Colonic mucosa (tissue), 4 donors: ENCODE results near the gene NODAL. TPM values are rescaled to one million over a fixed set of nuclear protein-coding genes. Genes with fewer than 3 reads are reported as not detected.

Experiments used
- DNase-seq: peaks from one replicate; pipeline ENCODE4 v3.0.0-alpha.2; 2020
- H3K27ac ChIP-seq: fragments of 200-600 bp; one replicate; pipeline ENCODE4 v1.8.0; 2021
- H3K27me3 ChIP-seq: fragments of 200-600 bp; one replicate; pipeline ENCODE4 v1.8.0; 2021
- H3K36me3 ChIP-seq: fragments of 200-600 bp; one replicate; pipeline ENCODE4 v1.8.0; 2021
- H3K4me1 ChIP-seq: fragments of 200-600 bp; one replicate; pipeline ENCODE4 v1.8.0; 2021; ENCODE audit warnings: mild to moderate bottlenecking
- H3K4me3 ChIP-seq: fragments of 200-600 bp; one replicate; pipeline ENCODE4 v1.8.0; 2021
- H3K9ac ChIP-seq, 2 donors: one replicate each; pipeline ENCODE4 v1.7.0; 2013; ENCODE audit warnings: control low read depth in 2 of 2, low read depth in 2 of 2, low read length in 2 of 2
- H3K9me3 ChIP-seq: fragments of 200-600 bp; one replicate; pipeline ENCODE4 v1.8.0; 2021
- intact Hi-C: fragments of 100-400 bp; cut with DNase I; formaldehyde crosslinking; loops from one replicate; pipeline ENCODE4 v1.14.1; 2022
- total RNA-seq, 2 donors: library from RNA; stranded (reverse); fragmentation: NEBNext Ultra II Directional in 1 of 2; extraction: Animal tissue kit (Norgen Biotek cat#: 25700) in 1 of 2; gene quantifications; one replicate each; pipeline ENCODE4 v1.2.1, GENCODE V29; 2021
- TF ChIP-seq, protein P1 (sequence below): fragments of 200-600 bp; IDR thresholded peaks from one replicate; pipeline ENCODE4 v1.8.0; 2022; ENCODE audit warnings: antibody characterized with exemption, mild to moderate bottlenecking
- donor health status: healthy.
- donor health status: DM: no; HTN: no; CAD: no.
- donor health status: DM: no; HTN: no; CAD: no.

The NODAL gene
- total RNA-seq, 2 donors from 2014 or later, result 0.17 TPM; not detected in 1

DNA sequence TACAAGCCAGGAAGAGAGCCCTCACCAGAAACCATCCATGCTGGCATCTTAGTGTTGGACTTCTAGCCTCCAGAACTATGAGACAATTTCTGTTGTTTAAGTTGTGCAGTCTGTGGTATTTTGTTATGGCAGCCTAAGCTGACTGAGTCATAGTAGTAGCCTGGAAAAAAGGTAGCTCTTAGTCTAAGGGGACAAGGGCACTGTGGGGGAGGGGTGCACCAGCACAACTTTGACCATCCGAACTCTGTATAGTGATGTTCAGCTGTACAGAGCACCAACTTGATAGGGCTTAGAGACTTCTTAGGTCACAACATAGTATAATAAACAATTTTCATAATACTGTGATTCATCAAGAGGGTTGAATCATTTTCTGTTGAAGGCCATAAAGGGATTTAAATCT is 23.3 kb downstream of the NODAL start:
- DNase-seq, result no peak
- H3K9me3 ChIP-seq, result no peaks in the 10 kb centered on the region
- H3K9ac ChIP-seq, result no peak overlapping the region
- H3K4me3 ChIP-seq, result no peak overlapping the region
- H3K27me3 ChIP-seq, result no peaks in the 10 kb centered on the region
- intact Hi-C loops, result no loop called here
- TF ChIP-seq, protein P1, sequence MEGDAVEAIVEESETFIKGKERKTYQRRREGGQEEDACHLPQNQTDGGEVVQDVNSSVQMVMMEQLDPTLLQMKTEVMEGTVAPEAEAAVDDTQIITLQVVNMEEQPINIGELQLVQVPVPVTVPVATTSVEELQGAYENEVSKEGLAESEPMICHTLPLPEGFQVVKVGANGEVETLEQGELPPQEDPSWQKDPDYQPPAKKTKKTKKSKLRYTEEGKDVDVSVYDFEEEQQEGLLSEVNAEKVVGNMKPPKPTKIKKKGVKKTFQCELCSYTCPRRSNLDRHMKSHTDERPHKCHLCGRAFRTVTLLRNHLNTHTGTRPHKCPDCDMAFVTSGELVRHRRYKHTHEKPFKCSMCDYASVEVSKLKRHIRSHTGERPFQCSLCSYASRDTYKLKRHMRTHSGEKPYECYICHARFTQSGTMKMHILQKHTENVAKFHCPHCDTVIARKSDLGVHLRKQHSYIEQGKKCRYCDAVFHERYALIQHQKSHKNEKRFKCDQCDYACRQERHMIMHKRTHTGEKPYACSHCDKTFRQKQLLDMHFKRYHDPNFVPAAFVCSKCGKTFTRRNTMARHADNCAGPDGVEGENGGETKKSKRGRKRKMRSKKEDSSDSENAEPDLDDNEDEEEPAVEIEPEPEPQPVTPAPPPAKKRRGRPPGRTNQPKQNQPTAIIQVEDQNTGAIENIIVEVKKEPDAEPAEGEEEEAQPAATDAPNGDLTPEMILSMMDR, result no peak
- peaks cover 17% of the 10 kb centered on the region for H3K36me3 ChIP-seq
- no peaks in the 10 kb centered on the region for H3K4me1 ChIP-seq
- no peak overlapping the region for H3K27ac ChIP-seq

DNA sequence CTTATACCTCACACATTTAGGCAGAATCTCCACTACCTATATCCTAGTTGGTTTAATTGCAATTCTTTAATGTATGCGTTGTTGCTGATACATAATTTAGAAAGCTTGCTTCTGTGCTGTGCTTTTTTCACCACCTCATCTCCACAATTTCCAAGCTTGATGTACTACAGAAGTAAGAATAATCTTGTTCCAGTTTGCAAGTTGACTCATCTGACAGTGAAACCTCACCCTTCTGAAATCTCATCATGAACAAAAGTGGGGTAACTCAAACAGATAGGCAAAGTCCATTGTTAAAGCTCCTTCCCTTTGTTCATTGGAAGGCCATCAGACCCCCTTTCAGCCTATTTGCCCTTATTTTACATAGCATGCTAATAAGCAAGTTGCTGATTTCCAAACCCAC is 23.9 kb downstream of the NODAL start:
- Histone ChIP-seq H3K27me3 (no peaks in the 10 kb centered on the region), H3K4me3 (no peak overlapping the region), H3K27ac (no peak overlapping the region), H3K4me1 (no peaks in the 10 kb centered on the region), H3K36me3 (peaks cover 17% of the 10 kb centered on the region), H3K9me3 (no peaks in the 10 kb centered on the region), H3K9ac (no peak overlapping the region)
- DNase-seq, result no peak
- TF ChIP-seq, protein P1, result no peak
- intact Hi-C loops, result no loop called here

DNA sequence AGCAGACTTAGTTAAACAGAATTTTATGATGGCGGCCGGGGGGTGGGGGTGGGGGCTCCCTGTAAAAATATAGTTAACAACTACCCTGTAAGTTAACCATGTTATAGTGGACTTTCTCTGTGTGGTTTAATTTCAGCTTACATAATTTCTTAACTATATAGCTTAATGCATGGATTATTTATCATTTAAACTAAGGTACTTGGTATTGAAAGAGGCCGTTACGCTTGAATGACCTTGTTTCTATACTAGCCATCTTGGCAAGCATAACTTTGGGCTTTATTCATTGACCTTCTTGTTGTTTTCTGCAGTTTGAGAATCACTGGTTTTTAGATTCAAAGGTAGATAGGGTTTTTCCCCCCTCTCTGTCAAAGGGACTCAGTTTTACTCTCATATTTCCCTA is 29.1 kb downstream of the NODAL start:
- no peaks in the 10 kb centered on the region for H3K27me3 ChIP-seq
- H3K9ac ChIP-seq, result no peak overlapping the region
- no peaks in the 10 kb centered on the region for H3K4me1 ChIP-seq
- H3K27ac ChIP-seq, result no peak overlapping the region
- no peaks in the 10 kb centered on the region for H3K36me3 ChIP-seq
- H3K9me3 ChIP-seq, result no peaks in the 10 kb centered on the region
- intact Hi-C loops, result no loop called here
- no peak overlapping the region for H3K4me3 ChIP-seq
- no peak for DNase-seq
- TF ChIP-seq, protein P1, result no peak

DNA sequence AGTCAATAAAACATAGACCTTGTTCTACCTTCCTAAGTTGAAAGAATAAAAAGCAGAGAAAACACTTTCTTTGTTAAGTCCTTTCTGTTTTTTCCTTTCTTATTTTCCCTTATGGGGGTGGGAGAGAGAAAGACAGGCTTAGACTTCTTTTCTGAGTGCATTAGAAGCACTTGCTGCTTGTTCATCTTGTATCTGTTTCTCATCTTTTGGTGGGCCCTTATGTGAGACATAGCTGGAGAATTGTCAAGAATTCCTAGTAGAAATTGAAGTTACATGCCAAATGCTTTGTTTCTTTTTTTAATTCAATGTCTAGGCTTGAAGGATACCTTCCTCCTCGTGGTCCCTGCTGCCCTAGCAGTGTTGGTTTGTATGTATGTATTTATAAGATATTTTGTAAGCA is 30.9 kb downstream of the NODAL start:
- H3K4me1 ChIP-seq, result peaks cover 3% of the 10 kb centered on the region
- DNase-seq, result no peak
- TF ChIP-seq, protein P1, result no peak
- H3K9ac ChIP-seq, result no peak overlapping the region
- H3K27me3 ChIP-seq, result no peaks in the 10 kb centered on the region
- H3K9me3 ChIP-seq, result no peaks in the 10 kb centered on the region
- no peaks in the 10 kb centered on the region for H3K36me3 ChIP-seq
- H3K27ac ChIP-seq, result no peak overlapping the region
- intact Hi-C loops, result no loop called here
- H3K4me3 ChIP-seq, result no peak overlapping the region

DNA sequence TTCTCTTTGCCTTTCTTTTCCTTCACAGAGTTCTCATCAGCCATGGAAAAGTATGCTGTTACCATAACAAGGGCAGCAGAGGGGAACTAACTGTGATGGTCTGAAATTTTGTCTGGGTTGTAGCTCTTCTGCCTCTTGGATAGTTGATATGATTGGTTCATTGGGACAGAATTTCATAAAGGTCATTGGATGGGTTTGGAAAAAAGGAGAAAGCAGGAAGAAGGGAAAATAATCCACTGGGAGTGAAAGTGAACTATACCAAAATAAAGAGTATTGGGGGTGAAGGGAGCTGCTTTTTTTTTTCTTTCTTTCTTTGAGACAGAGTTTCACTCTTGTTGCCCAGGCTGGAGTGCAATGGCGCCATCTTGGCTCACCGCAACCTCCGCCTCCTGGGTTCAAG is 31.7 kb downstream of the NODAL start:
- Histone ChIP-seq H3K4me1 (peaks cover 3% of the 10 kb centered on the region), H3K4me3 (no peak overlapping the region), H3K36me3 (no peaks in the 10 kb centered on the region), H3K9ac (no peak overlapping the region), H3K9me3 (no peaks in the 10 kb centered on the region), H3K27ac (no peak overlapping the region), H3K27me3 (no peaks in the 10 kb centered on the region)
- no peak for DNase-seq
- intact Hi-C loops, result no loop called here
- TF ChIP-seq, protein P1, result no peak
